HUES64 (cell line): ENCODE results near the gene IQCN.

Experiments used
- H3K27ac ChIP-seq: 2 replicates; pipeline ENCODE4 v1.7.0; 2013; ENCODE audit warnings: low read depth, low read length, inconsistent platforms
- H3K27me3 ChIP-seq: 2 replicates; pipeline ENCODE4 v1.6.1; 2013; ENCODE audit warnings: mild to moderate bottlenecking, low read length; ENCODE audit not compliant: insufficient read depth
- H3K36me3 ChIP-seq: 2 replicates; pipeline ENCODE4 v1.6.1; 2013; ENCODE audit warnings: mild to moderate bottlenecking, low read length; ENCODE audit not compliant: insufficient read depth
- H3K4me1 ChIP-seq: 2 replicates; pipeline ENCODE4 v1.6.1; 2013; ENCODE audit warnings: mild to moderate bottlenecking, low read length, moderate library complexity; ENCODE audit not compliant: insufficient read depth
- H3K4me3 ChIP-seq: 2 replicates; pipeline ENCODE4 v1.5.1; 2013; ENCODE audit warnings: mild to moderate bottlenecking, low read length, moderate library complexity
- H3K9ac ChIP-seq: 2 replicates; pipeline ENCODE4 v1.6.1; 2013; ENCODE audit warnings: mild to moderate bottlenecking, low read depth, low read length
- H3K9me3 ChIP-seq: 2 replicates; pipeline ENCODE4 v1.6.1; 2013; ENCODE audit warnings: low read depth, low read length; ENCODE audit not compliant: insufficient read depth
- WGBS: fragments of 150-250, 120-280 bp; methylation state at CpG from one replicate; pipeline ENCODE4 v1.1.7; 2013; ENCODE audit warnings: missing lambda C conversion rate; 5-methylcytosine and 5-hydroxymethylcytosine counted together

IQCN gene

GRCh38 chr19:18273561-18274218 is 562 bp downstream of the IQCN start:
- Histone ChIP-seq H3K4me1 (no peaks in the 10 kb centered on the region), H3K9me3 (no peaks in the 10 kb centered on the region), H3K36me3 (peaks cover 7% of the 10 kb centered on the region), H3K9ac (no peak overlapping the region), H3K4me3 (no peak overlapping the region), H3K27me3 (no peaks in the 10 kb centered on the region), H3K27ac (no peak overlapping the region)
- 93% methylated on average over 12 of the region's 13 CpGs for WGBS

- WGBS, result 87% methylated on average over 5 of the region's 6 CpGs
Observed at GRCh38 chr19:18271433-18271841, 2.8 kb downstream of the IQCN start.

GRCh38 chr19:18270326-18270725 is 3.9 kb downstream of the IQCN start:
- 90% methylated on average over 9 of the region's 9 CpGs for WGBS
- Histone ChIP-seq H3K9ac (no peak overlapping the region), H3K27ac (no peak overlapping the region), H3K4me3 (no peak overlapping the region), H3K4me1 (no peaks in the 10 kb centered on the region), H3K9me3 (no peaks in the 10 kb centered on the region), H3K36me3 (peaks cover 16% of the 10 kb centered on the region), H3K27me3 (no peaks in the 10 kb centered on the region)

More at GRCh38 chr19:18271433-18271841, 2.8 kb downstream of the IQCN start:
- Histone ChIP-seq H3K36me3 (peaks cover 11% of the 10 kb centered on the region), H3K4me1 (no peaks in the 10 kb centered on the region), H3K4me3 (no peak overlapping the region), H3K27me3 (no peaks in the 10 kb centered on the region), H3K9me3 (no peaks in the 10 kb centered on the region), H3K27ac (no peak overlapping the region), H3K9ac (no peak overlapping the region)

- 93% methylated on average over 2 of the region's 2 CpGs for WGBS
- Histone ChIP-seq H3K9ac (no peak overlapping the region), H3K36me3 (peaks cover 16% of the 10 kb centered on the region), H3K4me3 (no peak overlapping the region), H3K27ac (no peak overlapping the region), H3K4me1 (no peaks in the 10 kb centered on the region), H3K9me3 (no peaks in the 10 kb centered on the region), H3K27me3 (no peaks in the 10 kb centered on the region)
Observed at GRCh38 chr19:18269070-18269723, 5.1 kb downstream of the IQCN start.

GRCh38 chr19:18266771-18267686 is 7.2 kb downstream of the IQCN start:
- no peak overlapping the region for H3K9ac ChIP-seq
- no peak overlapping the region for H3K4me3 ChIP-seq
- H3K9me3 ChIP-seq, result no peaks in the 10 kb centered on the region
- 93% methylated on average over 42 of the region's 42 CpGs for WGBS
- H3K27me3 ChIP-seq, result no peaks in the 10 kb centered on the region
- H3K36me3 ChIP-seq, result peaks cover 16% of the 10 kb centered on the region
- H3K27ac ChIP-seq, result no peak overlapping the region
- H3K4me1 ChIP-seq, result no peaks in the 10 kb centered on the region

GRCh38 chr19:18265582-18265981 is 8.7 kb downstream of the IQCN start:
- Histone ChIP-seq H3K9me3 (no peaks in the 10 kb centered on the region), H3K27ac (no peak overlapping the region), H3K4me1 (no peaks in the 10 kb centered on the region), H3K36me3 (peaks cover 16% of the 10 kb centered on the region), H3K4me3 (no peak overlapping the region), H3K9ac (no peak overlapping the region), H3K27me3 (no peaks in the 10 kb centered on the region)
- 92% methylated on average over 7 of the region's 7 CpGs for WGBS

- 94% methylated on average over 23 of the region's 23 CpGs for WGBS
- peaks cover 16% of the 10 kb centered on the region for H3K36me3 ChIP-seq
Observed at GRCh38 chr19:18264971-18265540, 9.2 kb downstream of the IQCN start.

GRCh38 chr19:18264137-18264854 is 10.0 kb downstream of the IQCN start:
- Histone ChIP-seq H3K27ac (no peak overlapping the region), H3K4me1 (no peaks in the 10 kb centered on the region), H3K27me3 (0 out of 2 replicates have a peak, but pooled peaks cover 2% of the 10 kb centered on the region), H3K4me3 (no peak overlapping the region), H3K9me3 (no peaks in the 10 kb centered on the region), H3K36me3 (peaks cover 16% of the 10 kb centered on the region), H3K9ac (no peak overlapping the region)
- whole genome bisulfite sequencing, result 94% methylated on average over 23 of the region's 23 CpGs

More at GRCh38 chr19:18264971-18265540, 9.2 kb downstream of the IQCN start:
- Histone ChIP-seq H3K9me3 (no peaks in the 10 kb centered on the region), H3K27ac (no peak overlapping the region), H3K27me3 (no peaks in the 10 kb centered on the region), H3K4me1 (no peaks in the 10 kb centered on the region), H3K9ac (no peak overlapping the region), H3K4me3 (no peak overlapping the region)

- WGBS, result 92% methylated on average over 16 of the region's 16 CpGs
Observed at GRCh38 chr19:18263324-18264136, 10.7 kb downstream of the IQCN start.

GRCh38 chr19:18262917-18263316 is 11.3 kb downstream of the IQCN start:
- no peak overlapping the region for H3K4me3 ChIP-seq
- no peaks in the 10 kb centered on the region for H3K4me1 ChIP-seq
- H3K36me3 ChIP-seq, result peaks cover 16% of the 10 kb centered on the region
- no peaks in the 10 kb centered on the region for H3K9me3 ChIP-seq
- H3K27ac ChIP-seq, result no peak overlapping the region
- WGBS, result 93% methylated on average over 10 of the region's 10 CpGs
- no peak overlapping the region for H3K9ac ChIP-seq
- H3K27me3 ChIP-seq, result 0 out of 2 replicates have a peak, but pooled peaks cover 2% of the 10 kb centered on the region

More at GRCh38 chr19:18263324-18264136, 10.7 kb downstream of the IQCN start:
- H3K4me1 ChIP-seq, result no peaks in the 10 kb centered on the region
- no peaks in the 10 kb centered on the region for H3K9me3 ChIP-seq
- no peak overlapping the region for H3K9ac ChIP-seq
- H3K4me3 ChIP-seq, result no peak overlapping the region
- 0 out of 2 replicates have a peak, but pooled peaks cover 2% of the 10 kb centered on the region for H3K27me3 ChIP-seq
- no peak overlapping the region for H3K27ac ChIP-seq
- H3K36me3 ChIP-seq, result peaks cover 16% of the 10 kb centered on the region
